HuH-7 (cell line): ENCODE data around the gene PROSER2.

ENCODE experiments used
- DNase-seq: peaks from one replicate; pipeline ENCODE4 v3.0.0; 2011; ENCODE audit warnings: low spot score

PROSER2 gene

GRCh38 chr10:11869219-11869618, 46.1 kb downstream of the PROSER2 start:
- no peak for DNase-seq

DNA sequence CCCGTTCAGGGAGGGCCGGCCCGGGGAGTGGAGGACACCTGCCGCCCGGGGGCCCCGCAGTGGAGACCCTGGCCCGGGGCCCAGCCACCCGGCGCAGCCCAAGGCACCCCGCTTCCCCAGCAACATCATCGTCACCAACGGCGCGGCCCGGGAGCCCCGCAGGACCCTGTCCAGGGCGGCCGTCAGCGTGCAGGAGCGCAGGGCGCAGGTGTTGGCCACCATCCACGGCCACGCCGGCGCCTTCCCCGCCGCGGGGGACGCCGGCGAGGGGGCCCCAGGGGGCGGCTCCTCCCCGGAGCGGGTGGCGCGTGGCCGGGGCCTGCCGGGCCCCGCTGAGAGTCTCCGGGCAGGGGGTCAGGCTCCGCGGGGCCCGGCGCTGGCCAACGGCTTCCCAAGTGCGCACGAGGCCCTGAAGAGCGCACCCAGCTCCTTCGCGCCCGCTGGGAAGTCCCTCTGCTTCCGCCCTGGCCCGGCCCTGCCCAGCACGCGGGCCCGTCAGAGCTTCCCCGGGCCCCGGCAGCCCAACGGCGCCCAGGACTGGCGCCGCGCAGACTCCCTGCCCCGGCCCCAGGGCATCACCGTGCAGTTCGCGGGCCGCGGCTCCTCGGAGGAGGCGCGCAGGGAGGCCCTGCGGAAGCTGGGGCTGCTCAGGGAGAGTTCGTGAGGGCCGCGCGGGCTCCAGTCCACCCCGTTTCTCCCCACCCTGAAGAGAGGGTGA, 46.7 kb downstream of the PROSER2 start:
- no peak for DNase-seq

GRCh38 chr10:11870461-11870780, 47.3 kb downstream of the PROSER2 start:
- no peak for DNase-seq

- DNase-seq = no peak
These were observed 47.8 kb downstream of the PROSER2 start for GRCh38 chr10:11870900-11871400.

- DNase-seq = no peak
These were observed 48.3 kb downstream of the PROSER2 start for GRCh38 chr10:11871466-11871865.

GRCh38 chr10:11874568-11875493, 51.7 kb downstream of the PROSER2 start:
- peak; percentile 90 for DNase-seq

- DNase-seq = peak; percentile 99
These were observed 52.5 kb downstream of the PROSER2 start for GRCh38 chr10:11875494-11876281.

DNA sequence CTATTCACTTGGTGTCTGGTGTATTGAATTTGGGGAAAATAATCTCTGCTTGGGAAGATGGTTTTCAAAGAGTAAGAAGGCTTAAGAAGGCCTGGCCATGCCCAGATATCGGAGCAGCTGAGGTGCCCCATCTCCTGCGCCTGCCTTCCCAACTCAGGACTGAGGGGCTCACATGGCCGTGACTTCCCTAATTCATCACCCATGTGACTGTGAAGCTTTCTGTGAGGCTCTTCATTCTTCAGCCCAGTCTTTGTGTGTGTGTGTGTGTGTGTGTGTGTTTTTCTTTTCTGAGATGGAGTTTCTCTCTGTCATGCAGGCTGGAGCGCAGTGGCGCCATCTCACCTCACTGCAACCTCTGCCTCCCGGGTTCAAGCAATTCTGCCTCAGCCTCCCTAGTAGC, 53.2 kb downstream of the PROSER2 start:
- no peak for DNase-seq

DNA sequence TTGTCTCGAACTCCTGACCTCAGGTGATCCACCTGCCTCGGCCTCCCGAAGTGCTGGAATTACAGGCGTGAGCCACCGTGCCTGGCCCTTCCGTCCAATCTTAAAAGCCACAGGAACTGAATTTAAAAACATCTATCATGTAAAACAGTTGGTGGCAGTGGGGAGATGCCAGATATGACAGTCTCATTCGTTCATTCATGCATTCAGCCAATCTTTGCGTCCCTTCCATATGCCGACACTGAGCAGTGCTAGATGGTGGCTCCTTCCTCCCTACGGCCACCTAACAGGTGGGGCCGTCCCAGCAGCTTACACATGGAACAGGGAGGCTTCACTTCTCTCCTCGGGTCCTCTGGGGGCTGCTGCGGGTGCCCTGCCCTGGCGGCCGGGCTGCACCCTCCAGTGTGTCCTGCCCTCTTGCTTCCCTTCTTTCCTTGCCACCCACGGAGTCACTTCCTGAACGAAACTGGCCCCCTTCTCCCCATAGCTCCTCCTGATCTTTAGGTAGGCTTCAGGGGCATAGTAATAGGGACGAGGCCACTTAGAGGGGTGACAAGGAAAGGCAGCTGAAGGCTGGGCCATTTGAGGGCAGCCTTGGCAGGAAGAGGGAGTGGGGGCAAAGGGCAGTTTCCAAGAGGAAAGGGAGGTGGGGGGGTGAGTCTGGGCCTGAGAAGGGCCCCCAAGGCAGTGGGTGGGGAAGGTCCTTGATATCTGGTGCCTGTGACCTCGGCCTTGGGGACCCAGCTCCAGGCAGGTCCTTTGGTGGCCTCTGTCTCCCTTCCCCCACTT, 53.8 kb downstream of the PROSER2 start:
- no peak for DNase-seq

- no peak for DNase-seq
These were observed 54.4 kb downstream of the PROSER2 start for GRCh38 chr10:11877591-11877905.

DNA sequence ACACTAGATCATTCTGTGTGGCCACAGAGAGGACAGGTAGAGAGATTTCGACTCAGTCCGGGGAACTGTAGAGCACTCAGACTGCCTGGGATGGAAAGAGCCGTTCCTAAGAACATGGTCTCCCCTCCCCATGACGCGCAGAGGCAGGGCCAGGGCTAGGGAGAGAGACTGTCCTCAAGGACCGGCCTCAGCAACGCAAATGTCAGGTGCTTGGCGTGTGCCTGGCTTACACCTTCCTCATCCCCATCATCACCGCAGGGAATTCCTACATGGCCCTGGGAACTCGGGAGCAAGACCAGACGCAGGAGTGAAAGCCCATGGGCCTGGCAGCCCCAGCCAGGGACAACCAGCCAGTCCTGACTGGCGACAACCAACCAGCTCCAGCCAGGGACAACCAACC, 55.6 kb downstream of the PROSER2 start:
- DNase-seq = no peak

- no peak for DNase-seq
These were observed 56.4 kb downstream of the PROSER2 start for GRCh38 chr10:11879387-11880094.

DNA sequence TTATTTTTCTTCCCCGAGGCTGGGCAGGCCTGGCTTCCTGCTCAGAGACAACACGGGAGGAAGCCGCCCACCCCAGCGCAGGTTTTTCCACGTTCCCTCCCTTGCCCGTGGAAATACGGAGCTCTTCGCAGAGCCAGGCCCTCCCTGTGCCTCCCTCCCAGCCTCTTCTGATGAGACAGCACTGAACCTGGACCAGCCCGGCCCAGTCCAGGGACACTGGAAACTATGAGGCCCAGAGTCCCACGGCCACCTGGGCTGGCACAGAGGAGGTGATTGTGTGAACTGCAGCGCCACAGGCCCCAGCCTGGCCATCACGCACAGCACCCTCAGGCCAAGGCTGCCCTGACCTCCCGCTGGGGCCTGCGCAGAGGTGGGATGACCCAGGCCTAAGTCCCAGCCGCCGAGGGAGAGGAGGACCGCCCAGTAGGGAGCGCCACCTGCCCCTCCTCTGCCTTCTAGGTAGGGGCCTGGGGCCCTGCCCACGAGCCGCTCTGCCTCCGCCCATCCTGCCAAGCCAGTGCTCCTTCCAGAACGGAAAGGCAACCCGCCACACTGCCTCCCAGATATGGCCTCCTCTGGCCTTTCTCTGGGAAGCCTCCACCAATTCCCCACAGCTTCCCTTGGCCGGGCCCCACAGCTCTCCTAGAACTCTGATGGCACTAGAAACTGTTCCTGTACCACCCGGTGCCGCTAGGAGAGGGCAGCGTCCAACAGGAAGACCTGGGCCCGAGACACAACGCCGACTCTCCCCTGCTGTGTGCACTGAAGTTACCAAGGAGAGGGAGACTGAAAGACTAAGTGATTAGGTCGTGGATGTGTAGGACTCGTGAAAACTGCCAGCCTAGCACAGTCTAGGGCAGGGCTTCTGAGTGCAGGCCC, 57.2 kb downstream of the PROSER2 start:
- DNase-seq = no peak

DNA sequence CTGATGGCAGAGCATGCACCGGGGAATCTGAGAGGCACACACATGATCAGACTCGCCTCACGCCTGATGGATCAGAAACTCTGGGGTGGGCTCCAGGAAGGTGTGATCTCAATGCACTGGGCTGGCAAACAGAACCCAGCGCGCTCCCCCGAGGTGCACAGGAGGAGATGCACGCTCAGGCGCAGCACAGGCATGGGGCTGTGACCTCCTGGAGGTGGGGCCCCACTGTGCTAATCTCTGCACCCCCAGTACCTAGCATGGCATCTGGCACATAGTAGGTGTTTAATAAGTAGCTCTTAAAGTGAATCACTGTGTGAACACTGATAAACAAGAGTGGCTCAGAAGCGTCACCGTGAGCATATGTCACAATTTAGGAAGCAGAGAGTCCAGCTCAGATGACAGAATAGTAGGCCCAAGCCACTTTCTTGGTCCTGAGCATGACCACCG, 57.9 kb downstream of the PROSER2 start:
- no peak for DNase-seq

GRCh38 chr10:11881477-11882417, 58.6 kb downstream of the PROSER2 start:
- peak; percentile 93 for DNase-seq

- no peak for DNase-seq
These were observed 59.7 kb downstream of the PROSER2 start for GRCh38 chr10:11882646-11883375.

DNA sequence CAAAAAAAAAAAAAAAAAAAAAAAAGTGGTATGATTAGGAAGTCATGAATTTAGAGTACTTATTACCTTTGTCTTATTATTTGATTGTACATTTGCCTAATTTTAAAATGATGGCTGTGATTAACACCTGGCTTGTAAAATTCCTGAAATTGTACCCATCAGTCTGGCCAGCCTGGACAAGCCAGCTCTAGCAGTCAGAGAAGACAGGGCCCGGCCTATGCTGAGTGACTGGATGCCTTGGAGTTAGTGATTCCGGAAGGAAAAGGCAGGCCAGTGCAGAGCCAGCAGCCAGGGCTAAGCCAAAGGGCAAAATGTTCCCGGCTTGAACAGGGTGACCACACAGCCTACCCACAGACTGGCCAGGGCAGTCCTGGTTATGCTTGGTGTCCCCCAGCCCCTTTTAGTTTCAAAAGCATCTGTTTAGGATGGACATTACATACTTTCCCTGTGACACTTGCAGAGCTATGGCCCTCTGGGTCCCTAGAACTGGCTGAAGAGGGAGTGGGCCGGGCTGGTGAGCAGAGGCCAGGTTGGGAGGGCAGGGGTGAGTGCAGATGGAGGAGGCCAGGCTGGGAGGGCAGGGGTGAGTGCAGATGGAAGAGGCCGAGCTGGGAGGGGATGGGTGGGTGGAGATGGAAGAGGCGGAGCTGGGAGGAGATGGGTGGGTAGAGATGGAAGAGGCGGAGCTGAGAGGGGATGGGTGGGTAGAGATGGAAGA, 61.7 kb downstream of the PROSER2 start:
- no peak for DNase-seq
